ENCODE data around the gene EGLN1. TPM values are rescaled to one million over a fixed set of nuclear protein-coding genes. Genes with fewer than 3 reads are reported as not detected.

The EGLN1 gene
- total and polyA plus RNA-seq, 4 donors: 4.5 to 45.1 (median 16.3) TPM

GRCh38 chr1:231329483-231329882, 92.6 kb downstream of the EGLN1 start:
- ATAC-seq (ENCODE audit: insufficient read depth, low FRiP score) (no peak), DNase-seq (no peak)
- H3K27me3 ChIP-seq (ENCODE audit: control insufficient read depth in 3 of 3, insufficient read depth in 3 of 3, low read length in 2 of 3): no peaks in the 10 kb centered on the region
- H3K9me3 ChIP-seq (ENCODE audit: control insufficient read depth in 4 of 4, insufficient read depth in 3 of 4, low read length in 3 of 4): no peaks in the 10 kb centered on the region
- WGBS, 2 donors: 90 to 93% methylated on average over 7 of the region's 7 CpGs
- H3K36me3 ChIP-seq (ENCODE audit: control insufficient read depth in 4 of 4, insufficient read depth in 4 of 4, low read length in 4 of 4): peaks cover 0 to 1% (median 0%) of the 10 kb centered on the region in 4 donors
- no peak overlapping the region for H3K4me3 ChIP-seq
- H3K9ac ChIP-seq (ENCODE audit: insufficient read depth in 1 of 2, low read length in 2 of 2): no peak overlapping the region
- peaks cover 0 to 15% (median 0%) of the 10 kb centered on the region in 5 donors for H3K4me1 ChIP-seq (ENCODE audit: control insufficient read depth in 5 of 5, insufficient read depth in 5 of 5, low read length in 5 of 5)
- TF ChIP-seq CTCF (IDR thresholded peaks at IDR 0.05; ENCODE audit: control extremely low read depth, extremely low read depth): no peak
- no peak overlapping the region for H3K27ac ChIP-seq (ENCODE audit: low read depth in 1 of 2, low read length in 1 of 2)

- Histone ChIP-seq H3K27ac (ENCODE audit: low read depth in 1 of 2, low read length in 1 of 2) (no peak overlapping the region), H3K4me1 (ENCODE audit: control insufficient read depth in 5 of 5, insufficient read depth in 5 of 5, low read length in 5 of 5) (peaks cover 0 to 4% (median 0%) of the 10 kb centered on the region in 5 donors), H3K36me3 (ENCODE audit: control insufficient read depth in 4 of 4, insufficient read depth in 4 of 4, low read length in 4 of 4) (peaks cover 0 to 1% (median 0%) of the 10 kb centered on the region in 4 donors), H3K4me3 (no peak overlapping the region), H3K27me3 (ENCODE audit: control insufficient read depth in 3 of 3, insufficient read depth in 3 of 3, low read length in 2 of 3) (no peaks in the 10 kb centered on the region), H3K9ac (ENCODE audit: insufficient read depth in 1 of 2, low read length in 2 of 2) (no peak overlapping the region), H3K9me3 (ENCODE audit: control insufficient read depth in 4 of 4, insufficient read depth in 3 of 4, low read length in 3 of 4) (no peaks in the 10 kb centered on the region)
- 88 to 95% methylated on average over 5 of the region's 5 CpGs for WGBS, 2 donors
- TF ChIP-seq CTCF (IDR thresholded peaks at IDR 0.05; ENCODE audit: control extremely low read depth, extremely low read depth): no peak
- DNase-seq (no peak), ATAC-seq (ENCODE audit: insufficient read depth, low FRiP score) (no peak)
These were observed 94.5 kb downstream of the EGLN1 start for GRCh38 chr1:231327617-231328016.

GRCh38 chr1:231326248-231326647, 95.8 kb downstream of the EGLN1 start:
- DNase-seq: no peak
- Histone ChIP-seq H3K27ac (ENCODE audit: low read depth in 1 of 2, low read length in 1 of 2) (no peak overlapping the region), H3K4me1 (ENCODE audit: control insufficient read depth in 5 of 5, insufficient read depth in 5 of 5, low read length in 5 of 5) (peaks cover 0 to 4% (median 0%) of the 10 kb centered on the region in 5 donors), H3K9ac (ENCODE audit: insufficient read depth in 1 of 2, low read length in 2 of 2) (no peak overlapping the region), H3K36me3 (ENCODE audit: control insufficient read depth in 4 of 4, insufficient read depth in 4 of 4, low read length in 4 of 4) (peaks cover 0 to 1% (median 0%) of the 10 kb centered on the region in 4 donors), H3K27me3 (ENCODE audit: control insufficient read depth in 3 of 3, insufficient read depth in 3 of 3, low read length in 2 of 3) (no peaks in the 10 kb centered on the region), H3K9me3 (ENCODE audit: control insufficient read depth in 4 of 4, insufficient read depth in 3 of 4, low read length in 3 of 4) (no peaks in the 10 kb centered on the region), H3K4me3 (no peak overlapping the region)
- no peak for TF ChIP-seq CTCF (IDR thresholded peaks at IDR 0.05; ENCODE audit: control extremely low read depth, extremely low read depth)
- no peak for ATAC-seq (ENCODE audit: insufficient read depth, low FRiP score)
- whole genome bisulfite sequencing, 2 donors: 63 to 70% methylated on average over 1 of the region's 1 CpG

GRCh38 chr1:231324660-231325059, 97.4 kb downstream of the EGLN1 start:
- ATAC-seq (ENCODE audit: insufficient read depth, low FRiP score) (no peak), DNase-seq (no peak)
- H3K4me1 ChIP-seq (ENCODE audit: control insufficient read depth in 5 of 5, insufficient read depth in 5 of 5, low read length in 5 of 5): peaks cover 0 to 4% (median 0%) of the 10 kb centered on the region in 5 donors
- no peak overlapping the region for H3K27ac ChIP-seq (ENCODE audit: low read depth in 1 of 2, low read length in 1 of 2)
- H3K4me3 ChIP-seq: no peak overlapping the region
- 88 to 89% methylated on average over 5 of the region's 5 CpGs for WGBS, 2 donors
- H3K27me3 ChIP-seq (ENCODE audit: control insufficient read depth in 3 of 3, insufficient read depth in 3 of 3, low read length in 2 of 3): no peaks in the 10 kb centered on the region
- TF ChIP-seq CTCF (IDR thresholded peaks at IDR 0.05; ENCODE audit: control extremely low read depth, extremely low read depth): no peak
- H3K9me3 ChIP-seq (ENCODE audit: control insufficient read depth in 4 of 4, insufficient read depth in 3 of 4, low read length in 3 of 4): no peaks in the 10 kb centered on the region
- no peak overlapping the region for H3K9ac ChIP-seq (ENCODE audit: insufficient read depth in 1 of 2, low read length in 2 of 2)
- no peaks in the 10 kb centered on the region for H3K36me3 ChIP-seq (ENCODE audit: control insufficient read depth in 4 of 4, insufficient read depth in 4 of 4, low read length in 4 of 4)

Data from lung (tissue), 12 donors.